Cerebellar nuclear complex (tissue), 1 donor: ENCODE results near the gene KIF25.

Source experiments
- DNase-seq, 2 experiments: peaks; one replicate each; lab custom pipeline; 2025; lab: John Stamatoyannopoulos, UW

KIF25 gene

DNA sequence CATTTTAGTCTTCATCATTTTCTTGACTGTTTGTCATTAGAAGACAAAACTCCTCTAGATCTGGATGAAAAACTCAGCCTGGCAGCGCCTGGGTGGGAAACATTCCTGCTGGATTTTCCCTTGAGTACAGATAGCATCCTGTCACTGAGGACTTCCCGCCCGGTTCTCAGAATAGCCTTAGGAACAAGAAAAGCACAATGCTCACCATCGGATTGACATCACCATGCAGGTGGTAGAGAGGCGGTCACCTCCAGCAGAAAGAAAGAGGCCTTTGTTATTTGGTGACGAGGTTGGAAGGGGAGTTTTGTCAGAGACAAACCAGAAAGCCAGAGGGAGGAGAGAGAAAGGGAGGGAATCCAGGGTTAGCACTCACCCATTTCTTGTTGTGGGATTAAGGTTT lies 39.8 kb downstream of the KIF25 start:
- no peak for DNase-seq

DNA sequence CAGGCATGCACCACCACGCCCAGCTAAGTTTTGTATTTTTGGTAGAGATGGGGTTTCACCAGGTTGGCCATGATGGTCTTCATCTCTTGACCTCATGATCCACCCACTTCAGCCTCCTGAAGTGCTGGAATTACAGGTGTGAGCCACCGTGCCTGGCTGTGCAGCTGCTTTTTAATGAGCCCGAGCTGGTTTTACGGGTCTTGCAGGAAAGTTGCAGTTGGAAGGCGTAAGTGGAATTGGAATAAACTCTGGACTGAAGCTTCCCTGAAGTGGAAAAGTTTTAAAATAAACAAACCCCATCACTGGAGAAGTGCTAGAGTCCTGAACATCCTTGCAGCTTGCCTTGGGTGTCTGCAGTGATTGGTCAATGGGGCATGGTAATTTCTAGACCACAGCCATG lies 40.4 kb downstream of the KIF25 start:
- DNase-seq = no peak

DNA sequence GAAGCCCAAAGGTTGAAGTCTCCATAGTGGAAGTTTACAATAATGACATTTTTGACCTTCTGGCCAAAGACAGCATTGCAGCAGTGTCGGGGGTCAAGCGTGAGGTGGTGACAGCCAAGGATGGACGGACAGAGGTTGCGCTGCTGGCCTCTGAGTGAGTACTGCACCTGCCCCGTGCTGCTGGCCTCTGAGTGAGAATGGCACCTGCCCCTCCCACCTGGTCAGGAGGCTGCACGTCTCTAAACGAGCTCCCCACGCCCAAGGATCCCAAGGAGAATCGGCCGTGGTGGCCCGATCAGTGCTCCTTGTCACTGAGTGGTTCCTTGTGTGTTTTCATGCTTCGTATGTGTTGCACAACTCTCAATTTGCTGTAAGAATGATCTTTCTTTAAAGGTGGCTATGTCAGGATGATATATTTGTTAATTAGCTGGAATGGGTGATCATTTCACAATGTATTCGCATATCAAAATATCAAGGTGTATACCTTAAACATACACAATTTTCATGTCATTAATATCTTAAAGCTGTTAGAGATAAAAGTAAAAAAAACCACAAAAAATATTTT lies 41.2 kb downstream of the KIF25 start:
- no peak for DNase-seq

DNA sequence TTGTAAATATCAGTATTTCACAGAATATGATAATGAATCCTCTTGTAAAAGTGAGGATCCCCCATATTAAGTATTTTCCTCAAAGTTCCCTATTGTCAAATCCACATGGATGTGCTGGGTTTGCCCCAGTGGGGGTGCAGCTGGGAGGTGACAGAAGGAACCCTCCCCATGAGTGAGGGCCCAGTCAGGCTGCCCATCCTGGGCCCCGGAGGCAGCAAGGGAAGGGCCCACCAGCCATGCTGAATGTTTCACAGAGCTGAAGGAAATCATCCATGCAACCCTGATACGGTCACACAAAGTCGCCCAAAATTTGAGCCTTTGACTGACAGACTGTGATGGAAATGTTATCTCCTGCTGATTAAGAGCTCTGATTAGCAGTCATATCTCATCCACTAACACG lies 41.8 kb downstream of the KIF25 start:
- DNase-seq = no peak

DNA sequence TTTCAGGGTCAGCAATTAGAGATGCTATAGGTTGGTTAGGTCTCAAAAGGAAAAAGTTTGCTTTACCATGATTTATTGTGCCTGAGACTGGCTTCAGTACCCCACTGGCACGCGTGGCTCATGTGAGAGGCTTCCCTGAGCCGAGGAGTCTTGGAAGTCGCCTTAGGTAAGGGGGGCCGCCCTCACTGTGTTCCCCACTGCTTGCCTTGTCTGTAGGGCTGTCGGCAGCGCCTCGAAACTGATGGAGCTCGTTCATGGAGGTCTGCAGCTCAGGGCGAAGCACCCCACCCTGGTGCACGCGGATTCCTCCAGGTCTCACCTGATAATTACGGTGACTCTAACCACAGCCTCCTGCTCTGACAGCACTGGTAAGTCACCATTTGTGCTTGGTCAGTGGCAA lies 42.4 kb downstream of the KIF25 start:
- no peak for DNase-seq

DNA sequence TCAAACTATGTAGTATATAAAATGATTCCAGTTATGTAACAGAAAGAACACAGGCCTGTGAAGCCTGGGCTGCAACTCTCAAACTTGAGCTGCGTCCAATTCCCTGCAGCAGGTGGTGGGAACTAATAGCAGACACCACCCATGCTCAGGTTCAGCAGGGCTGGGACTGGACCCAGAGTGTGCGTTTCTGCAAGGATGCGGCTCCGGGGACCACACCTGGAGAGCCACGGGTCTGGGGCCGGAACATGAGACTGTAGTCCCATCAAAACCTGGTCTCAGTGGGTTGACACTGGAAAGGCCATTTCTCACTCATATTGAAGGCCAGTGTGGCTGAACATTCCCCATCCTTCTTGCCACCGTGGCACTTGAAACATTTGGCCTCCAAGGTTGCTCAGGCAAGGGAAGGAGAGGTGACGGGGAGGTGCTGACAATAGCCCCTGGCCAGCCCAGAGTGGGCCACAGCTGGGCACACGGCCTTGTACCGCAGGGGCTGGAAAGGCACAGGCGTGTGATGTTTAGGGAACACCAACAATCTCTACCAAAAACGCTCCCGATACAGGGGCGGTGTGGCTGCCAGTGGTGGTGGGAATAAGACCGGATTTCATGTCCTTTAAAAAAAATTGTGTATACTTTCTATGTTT lies 43.5 kb downstream of the KIF25 start:
- DNase-seq = no peak

DNA sequence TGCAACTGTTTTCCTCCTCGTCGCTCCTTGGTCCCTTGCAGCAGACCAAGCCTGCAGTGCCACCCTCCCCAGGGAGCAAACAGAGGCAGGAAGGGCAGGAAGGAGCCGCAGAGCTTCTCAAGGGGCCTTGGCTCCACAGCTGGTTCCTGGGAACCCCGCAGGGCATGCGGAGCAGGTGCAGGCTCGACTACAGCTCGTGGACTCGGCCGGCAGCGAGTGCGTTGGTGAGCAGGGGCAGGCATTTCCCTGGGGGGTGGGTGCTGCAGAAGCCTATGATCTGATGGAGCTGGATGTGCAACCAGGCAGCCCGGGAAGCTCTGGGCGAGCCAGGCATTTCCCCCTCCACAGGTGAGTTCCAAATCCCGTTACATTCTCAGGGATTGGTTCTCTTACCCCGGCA lies 44.5 kb downstream of the KIF25 start:
- no peak for DNase-seq

DNA sequence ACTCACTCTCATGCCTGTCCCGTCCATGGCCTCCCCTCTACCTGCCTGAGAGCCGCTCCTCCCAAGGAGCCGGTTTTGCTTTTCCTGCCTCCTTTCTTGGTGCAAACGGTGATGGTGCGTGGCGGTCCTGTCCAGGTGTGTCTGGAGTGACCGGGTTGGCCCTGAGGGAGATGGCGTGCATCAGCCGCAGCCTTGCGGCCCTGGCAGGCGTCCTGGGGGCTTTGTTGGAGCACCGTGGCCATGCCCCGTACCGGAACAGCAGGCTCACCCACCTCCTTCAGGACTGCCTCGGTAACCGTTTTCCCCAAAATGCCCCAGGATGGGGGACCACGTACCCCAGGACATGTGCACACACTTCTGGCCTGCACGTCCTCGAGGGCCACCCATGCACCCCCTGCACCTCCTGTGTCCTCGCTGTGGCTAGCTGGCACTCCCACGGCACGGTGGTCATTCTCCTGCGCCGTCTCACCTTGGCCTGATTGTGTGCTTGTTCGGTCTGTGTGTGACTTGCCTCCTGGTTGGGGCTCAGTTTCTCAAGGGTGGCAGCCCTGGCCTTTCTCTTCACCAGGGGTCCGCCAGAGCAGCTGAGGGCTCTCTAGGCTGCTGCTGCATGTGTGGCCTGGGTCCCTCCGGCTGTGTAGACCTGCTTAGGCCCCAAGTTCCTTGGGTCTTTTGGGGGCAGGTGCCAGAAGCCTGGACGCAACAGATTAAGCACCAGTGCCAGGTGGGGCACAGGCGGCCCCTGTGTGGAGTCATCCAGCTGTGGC lies 45.1 kb downstream of the KIF25 start:
- no peak for DNase-seq

DNA sequence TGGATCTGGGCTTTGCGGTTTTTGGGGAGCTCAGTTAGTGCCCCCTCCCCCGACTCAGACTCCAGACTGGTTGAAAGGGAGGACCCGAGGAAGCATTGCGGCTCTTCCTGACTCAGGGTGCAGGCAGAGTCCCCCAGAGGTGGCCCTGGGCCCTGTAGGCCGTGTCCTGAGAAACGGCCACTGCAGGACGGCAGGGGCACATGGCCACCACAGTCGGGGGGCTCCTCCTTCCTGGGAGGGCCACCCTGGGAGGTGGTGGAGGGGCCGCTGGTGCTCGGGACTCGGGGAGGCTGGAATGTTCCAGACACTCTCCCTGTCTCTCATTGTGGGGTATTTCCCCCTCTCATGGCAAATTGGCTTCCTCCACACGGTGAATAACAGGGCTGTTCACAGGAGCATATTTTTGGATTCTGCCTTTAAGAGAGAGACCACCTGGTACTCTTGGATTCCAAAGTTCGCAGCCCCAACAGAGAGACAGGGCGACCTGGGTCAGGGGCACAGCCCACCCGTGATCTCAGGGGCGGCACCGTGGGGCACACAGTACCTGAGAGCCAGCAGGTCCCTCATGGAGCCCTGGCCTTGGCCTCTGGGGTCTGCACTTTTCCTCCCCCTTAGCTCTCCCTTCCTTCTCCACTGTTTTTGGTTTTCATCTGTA lies 45.8 kb downstream of the KIF25 start:
- no peak for DNase-seq

DNA sequence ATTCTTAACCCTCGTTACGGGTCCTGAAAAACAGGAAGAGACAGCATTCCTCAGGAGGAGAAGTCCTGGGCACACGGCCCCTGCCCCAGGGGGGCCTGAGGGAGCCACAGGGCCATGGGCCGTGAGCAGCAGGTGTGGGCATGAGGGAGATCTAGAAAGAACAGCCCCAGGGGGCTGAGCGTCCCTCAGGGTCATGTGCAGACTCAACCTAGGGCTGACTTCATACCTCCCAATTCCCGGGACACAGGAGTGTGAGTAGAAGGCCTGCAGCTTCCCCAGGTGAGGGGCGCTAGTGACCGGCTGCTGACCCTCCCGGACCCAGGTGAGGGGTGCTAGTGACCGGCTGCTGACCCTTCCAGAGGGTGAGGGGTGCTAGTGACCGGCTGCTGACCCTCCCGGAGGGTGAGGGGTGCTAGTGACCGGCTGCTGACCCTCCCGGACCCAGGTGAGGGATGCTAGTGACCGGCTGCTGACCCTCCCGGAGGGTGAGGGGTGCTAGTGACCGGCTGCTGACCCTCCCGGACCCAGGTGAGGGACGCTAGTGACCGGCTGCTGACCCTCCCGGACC lies 46.5 kb downstream of the KIF25 start:
- DNase-seq = no peak

DNA sequence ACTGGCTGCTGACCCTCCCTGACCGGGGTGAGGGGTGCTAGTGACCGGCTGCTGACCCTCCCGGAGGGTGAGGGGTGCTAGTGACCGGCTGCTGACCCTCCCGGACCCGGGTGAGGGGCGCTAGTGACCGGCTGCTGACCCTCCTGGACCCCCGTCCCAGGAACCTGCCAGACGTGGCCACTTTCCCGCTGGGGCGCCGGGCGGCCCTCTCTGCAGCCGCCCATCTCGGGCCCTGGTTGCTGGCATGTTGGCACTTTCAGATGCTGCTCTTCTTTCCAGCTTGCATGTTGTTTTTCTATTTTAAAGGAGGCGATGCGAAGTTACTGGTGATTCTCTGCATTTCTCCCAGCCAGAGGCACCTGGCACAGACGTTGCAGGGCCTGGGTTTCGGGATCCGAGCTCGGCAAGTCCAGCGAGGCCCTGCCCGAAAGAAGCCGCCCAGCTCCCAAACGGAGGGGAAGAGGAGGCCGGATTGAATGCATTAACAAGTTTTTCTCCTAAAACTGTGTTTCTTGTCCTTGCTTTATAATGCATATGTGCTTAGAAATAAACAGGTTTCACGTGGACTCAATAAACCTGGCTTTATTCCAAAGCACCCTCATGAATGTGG lies 47.2 kb downstream of the KIF25 start:
- no peak for DNase-seq

DNA sequence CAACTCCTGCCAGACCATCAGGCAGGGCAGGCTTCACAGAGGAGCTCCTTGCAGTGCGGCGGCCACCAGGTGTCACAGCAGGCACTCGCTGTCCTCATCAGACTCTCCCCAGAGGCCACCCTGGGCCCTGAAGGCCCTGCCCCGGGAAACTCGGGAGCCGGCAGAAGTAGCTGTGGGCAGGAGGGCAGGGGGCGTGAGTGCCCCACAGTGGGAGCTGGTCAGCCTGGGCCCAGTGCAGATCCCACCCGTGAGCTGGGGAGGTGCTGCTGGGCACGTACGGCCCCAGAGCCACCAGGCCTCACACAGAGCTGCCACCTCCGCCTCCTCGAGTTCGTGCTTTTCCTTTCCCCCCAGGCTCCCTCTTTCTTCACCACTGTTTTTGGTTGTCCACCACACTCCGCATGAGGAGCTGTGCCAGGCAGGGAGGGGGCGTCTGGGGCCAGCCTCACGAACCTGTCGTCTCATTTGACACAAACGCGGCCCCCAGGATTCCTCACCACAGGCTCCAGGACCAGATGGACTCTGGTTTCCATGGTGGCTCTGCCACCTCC lies 47.7 kb downstream of the KIF25 start:
- no peak for DNase-seq

DNA sequence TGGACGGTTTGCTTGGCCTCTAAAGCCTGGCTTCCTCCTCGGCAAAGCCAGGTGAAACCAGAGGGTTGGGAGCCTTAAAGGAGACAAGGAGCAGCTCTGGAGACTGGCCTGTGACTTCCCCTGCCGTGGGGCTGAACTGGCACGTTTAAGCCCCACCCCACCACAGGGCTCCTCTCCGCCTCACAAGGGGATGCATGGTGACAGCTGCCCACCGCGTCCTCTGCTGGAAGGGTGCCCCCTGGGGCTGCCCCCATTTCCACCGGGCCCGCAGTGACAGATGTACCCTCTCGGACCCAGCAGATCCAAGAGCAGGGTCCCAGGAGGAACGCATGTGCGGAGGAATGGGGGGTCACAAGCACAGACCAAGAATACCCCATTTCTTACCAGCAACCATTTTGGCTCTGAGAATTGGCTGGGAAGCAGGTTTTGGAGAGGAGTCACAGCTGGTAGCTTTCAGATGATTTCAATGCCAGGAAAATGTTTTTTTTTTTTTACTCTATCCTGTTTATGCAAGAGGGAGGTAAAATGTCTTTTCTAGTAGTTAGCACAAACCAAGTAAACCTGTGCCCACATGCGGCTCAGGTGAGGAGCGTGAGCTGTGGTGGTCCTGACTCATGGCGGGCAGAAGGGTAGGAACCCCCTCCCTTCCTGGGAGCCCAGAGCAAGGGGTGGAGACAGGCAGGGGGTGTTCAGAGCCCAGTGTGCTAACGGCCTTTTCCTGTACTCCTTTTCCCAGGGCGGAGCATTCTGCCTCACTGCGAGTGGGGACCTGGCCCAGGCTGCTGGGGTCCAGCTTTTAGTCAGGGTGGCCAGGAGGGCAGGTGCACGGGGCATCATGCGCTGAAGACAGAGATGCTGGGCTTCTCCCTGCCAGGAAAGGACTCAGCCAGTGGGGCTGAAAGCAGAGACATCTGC lies 48.5 kb downstream of the KIF25 start:
- no peak for DNase-seq

DNA sequence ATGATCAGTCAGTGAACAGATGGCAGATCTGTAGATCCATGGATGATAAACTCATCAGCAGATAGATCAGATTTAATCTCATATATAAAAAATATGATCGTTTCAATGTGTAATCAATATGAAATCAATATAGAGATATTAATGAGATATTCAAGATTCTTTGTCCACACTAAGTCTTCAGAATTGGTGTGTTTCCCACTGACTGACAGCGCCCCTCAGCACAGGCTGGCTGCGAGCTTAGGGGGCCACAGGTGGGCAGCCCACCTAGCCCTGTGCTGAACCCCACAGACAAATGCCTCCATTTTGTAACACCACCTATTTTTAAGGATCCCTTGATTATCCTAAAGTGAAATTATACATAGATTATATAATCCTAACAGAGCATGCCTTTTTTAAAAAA lies 49.2 kb downstream of the KIF25 start:
- no peak for DNase-seq

DNA sequence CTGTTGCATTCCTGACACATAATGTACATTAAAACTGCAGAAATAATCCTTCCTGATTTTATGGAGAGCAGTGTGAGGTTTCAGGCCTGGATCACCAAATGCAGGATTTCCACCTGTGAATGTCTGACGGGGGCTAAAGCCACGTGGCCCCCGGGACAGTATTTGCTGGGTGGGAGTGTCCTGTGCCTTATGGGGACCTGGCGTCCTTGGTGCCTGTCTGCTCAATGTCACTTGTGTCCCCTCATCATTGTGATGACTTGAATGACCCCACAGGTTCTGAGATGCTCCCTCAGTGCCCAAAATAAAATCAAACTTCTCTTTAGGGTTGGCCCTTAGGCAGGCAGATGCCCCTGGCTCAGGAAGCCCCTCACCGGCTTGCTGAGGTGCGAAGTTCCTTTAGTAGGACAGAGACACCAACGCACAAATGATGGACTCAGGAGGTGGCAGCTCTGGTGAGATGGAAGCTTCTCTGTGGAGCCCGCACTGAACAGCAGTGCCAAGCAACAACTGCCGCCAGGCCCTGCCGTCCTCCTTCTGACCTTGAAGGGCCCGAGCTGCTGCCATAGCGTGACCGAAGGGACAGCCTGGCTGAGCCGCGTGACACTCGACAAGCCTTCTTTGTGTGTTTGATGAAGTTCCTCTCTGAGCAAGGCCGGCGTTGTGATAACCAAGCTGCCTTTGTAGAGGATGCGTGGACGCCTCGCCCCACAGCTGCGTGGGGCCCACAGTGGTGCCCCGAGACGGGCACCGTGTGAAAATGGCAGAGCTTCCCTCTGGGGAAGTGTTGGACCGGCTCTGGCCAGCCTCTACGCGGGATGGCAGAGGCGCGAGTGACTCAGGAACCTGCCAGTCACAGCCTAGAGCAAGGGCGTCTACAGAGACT lies 50.6 kb downstream of the KIF25 start:
- DNase-seq = no peak

DNA sequence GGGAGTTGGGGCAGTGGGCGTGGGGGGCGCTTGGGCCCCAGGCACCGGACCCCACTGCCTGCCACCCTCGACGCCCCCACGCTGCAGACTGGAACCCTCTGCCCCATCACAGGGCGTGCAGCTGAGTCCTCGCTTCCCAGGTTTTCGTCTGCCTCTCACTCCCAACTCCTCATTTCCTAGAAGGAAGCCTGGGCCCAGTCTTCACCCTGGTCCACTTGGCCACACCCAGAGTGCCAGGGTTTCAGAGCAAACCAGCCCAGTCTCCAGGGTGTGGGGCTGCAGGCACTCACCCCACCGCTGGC lies 51.2 kb downstream of the KIF25 start:
- DNase-seq = no peak

DNA sequence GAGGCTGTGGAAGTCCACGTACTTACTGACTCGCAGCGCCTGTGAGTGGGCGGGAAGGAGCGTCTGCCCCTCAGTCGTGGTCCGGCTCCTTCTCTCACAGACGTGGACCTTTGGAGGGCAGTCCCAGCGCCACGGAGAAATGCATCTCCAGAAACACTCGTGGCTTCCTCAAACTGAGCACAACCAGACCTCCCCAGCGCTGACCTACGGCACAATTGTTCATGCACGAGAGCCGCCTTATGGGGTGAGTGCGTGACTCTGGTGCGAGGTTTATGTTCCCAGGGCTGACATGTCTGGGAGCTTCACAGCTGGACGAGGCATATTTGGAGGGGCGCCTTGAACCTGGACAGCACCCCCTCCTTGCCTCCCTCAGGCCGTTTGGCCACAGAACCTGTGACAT lies 51.8 kb downstream of the KIF25 start:
- no peak for DNase-seq

DNA sequence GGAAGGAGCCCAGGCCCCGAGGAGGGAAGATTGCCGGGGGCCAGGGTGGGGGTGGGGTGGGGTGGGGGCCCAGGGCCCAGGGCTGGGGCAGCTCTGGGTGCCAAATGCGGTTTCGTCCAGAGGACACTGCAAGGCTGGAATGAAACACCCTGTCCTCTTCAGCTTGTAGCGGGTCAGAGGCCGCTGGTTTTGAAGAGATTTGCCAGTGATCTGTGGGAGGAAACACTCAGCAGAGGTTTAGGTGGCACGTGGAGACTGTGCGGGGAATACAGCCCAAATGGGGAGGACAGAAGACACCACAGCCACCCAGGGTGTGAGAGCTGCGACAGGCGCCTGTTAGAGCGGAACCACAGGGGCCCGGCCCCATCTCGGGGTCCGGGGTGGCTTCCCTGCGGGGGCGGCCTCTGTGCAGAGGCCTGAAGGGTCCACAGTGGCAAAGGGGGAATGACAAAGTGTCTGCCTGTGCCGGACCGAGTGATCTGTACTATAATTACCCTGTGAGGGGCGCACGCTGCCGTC lies 52.3 kb downstream of the KIF25 start:
- no peak for DNase-seq

DNA sequence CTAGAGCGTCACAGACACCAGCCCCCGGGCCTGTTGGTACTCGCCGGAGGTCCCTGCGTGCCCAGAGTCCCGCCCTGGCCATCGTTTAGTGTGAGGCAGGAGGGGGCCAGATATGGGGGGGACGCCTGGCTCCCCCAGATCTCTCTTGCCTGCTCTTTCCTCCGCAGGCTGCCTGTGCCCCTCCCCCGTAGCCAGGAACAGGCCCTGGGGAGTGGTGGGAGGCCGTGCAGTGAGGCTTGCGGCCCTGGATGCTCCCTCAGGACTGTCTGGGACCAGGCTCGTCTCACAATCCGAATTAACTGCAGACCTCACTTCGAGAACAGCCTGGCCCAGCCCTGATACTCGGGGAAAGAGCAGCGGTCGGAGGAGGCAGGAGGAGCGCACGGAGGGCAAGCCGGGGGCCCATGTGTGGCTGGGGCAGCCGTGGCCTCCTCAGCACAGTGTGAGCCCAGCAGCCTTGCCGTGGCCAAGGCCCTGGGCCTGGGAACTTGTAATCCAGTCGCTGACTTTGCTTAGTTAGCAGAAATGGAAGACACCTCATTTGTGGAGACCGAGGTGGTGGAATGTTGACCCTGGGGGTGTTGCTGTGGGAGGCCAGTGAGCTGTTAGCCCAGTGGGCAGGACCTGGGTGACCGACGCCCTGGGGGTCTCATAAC lies 52.9 kb downstream of the KIF25 start:
- no peak for DNase-seq
